GM18951 (cell line): ENCODE data around the gene PRIMA1.

ENCODE experiments used
- POLR2A ChIP-seq: IDR thresholded peaks from 4 replicates; pipeline ENCODE4 v1.6.1; 2011; ENCODE audit warnings: mild to moderate bottlenecking; ENCODE audit not compliant: insufficient read length, insufficient read depth; ENCODE audit errors: extremely low read depth
- in situ Hi-C: fragments of 300-500 bp; cut with MboI; formaldehyde crosslinking; loops from one replicate; pipeline ENCODE4 v1.12.0; 2022; ENCODE audit warnings: low sequenced_read_pairs, mixed read lengths, inconsistent platforms; ENCODE audit not compliant: unreplicated experiment

PRIMA1 gene

GRCh38 chr14:93727039-93727740 is 61.1 kb downstream of the PRIMA1 start:
- TF ChIP-seq POLR2A = no peak
- in situ Hi-C loops = no loop called here

GRCh38 chr14:93725993-93726392 is 62.3 kb downstream of the PRIMA1 start:
- TF ChIP-seq POLR2A = no peak
- in situ Hi-C loops = no loop called here

GRCh38 chr14:93725002-93725582 is 63.2 kb downstream of the PRIMA1 start:
- no peak for TF ChIP-seq POLR2A
- in situ Hi-C loops = no loop called here

DNA sequence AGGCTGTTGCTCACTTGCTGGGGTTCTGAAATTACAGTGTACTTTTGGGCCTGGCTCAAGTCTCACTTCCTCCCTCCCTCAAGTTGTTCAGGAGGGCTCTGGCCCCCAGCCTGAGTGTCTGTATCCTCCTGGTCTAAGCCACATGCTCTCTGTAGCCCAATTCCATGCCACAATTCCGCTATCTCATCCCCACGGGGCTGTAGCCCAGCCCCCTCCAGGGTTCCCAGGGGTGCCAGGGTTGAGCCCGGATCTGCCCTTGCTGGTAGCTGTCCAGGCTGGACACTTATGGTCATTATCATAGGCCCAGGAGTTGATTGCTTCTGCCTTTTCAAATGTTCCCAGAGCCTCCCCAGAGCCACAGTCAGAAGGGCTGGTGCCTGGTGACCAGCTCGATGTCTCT is 65.3 kb downstream of the PRIMA1 start:
- TF ChIP-seq POLR2A = no peak
- in situ Hi-C loops = no loop called here

DNA sequence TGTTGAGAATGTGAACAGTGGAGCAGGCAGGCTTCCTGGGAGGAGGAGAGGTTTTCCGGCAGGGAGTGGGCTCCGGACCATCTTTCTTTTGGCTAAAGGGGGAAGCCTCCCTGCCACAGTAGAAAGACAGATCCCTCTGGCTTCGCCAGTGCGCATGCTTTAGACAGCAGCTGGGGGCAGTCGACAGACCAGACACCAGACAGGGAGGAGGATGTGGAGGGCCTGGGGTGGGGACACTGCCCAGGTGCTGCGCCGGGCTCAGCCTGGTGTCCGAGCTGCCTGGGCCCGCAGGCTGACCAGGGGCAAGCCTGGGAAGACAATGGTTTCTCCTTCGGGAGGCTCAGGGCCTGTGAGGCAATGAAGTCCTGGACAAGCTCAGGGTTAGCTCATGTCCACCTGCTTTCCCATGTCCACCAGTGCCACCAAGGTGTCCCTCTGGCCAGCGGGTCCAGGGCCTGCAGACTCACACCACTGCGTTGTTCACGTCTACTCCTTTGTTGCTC is 67.3 kb downstream of the PRIMA1 start:
- in situ Hi-C loops = no loop called here
- no peak for TF ChIP-seq POLR2A

- TF ChIP-seq POLR2A = no peak
- in situ Hi-C loops = no loop called here
These were observed 68.0 kb downstream of the PRIMA1 start for GRCh38 chr14:93720076-93720815.

- in situ Hi-C loops = no loop called here
- TF ChIP-seq POLR2A = no peak
These were observed 69.0 kb downstream of the PRIMA1 start for GRCh38 chr14:93719256-93719655.

GRCh38 chr14:93717668-93718320 is 70.5 kb downstream of the PRIMA1 start:
- in situ Hi-C loops = no loop called here
- no peak for TF ChIP-seq POLR2A

GRCh38 chr14:93716746-93717667 is 71.3 kb downstream of the PRIMA1 start:
- no peak for TF ChIP-seq POLR2A
- in situ Hi-C loops = no loop called here

GRCh38 chr14:93716002-93716745 is 72.1 kb downstream of the PRIMA1 start:
- in situ Hi-C loops = no loop called here
- no peak for TF ChIP-seq POLR2A

DNA sequence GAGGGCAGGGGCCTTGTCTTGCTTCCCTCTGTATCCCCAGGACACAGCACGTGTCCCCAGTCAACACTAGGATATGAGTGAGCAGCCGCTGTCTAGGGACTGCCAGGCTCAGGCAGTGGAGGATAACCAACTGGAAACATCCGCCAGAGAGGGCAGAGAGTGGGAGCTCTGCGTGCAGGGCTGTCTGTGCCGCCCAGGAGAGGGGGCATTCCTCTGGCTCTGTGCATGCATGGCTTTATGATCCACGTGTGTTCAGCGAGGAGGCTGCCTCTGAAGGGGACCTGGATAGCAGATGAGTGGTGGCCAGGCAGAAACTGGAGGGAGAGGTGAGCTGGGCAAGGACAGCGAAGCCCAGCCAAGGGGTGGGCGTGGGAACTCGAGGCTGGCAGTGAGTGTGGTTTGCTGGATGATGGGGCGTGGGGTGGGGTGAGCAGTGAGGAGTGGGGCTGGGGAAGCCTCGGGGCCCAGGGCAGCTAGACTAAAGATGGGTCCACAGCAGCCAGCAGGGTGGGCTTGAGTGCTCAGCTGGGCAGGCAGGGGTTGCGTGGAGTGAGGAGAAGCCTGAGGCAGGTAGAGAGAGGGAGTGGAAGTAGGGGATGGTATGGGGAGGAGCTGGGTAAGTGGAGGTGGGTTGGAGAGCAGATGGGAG is 72.9 kb downstream of the PRIMA1 start:
- TF ChIP-seq POLR2A = no peak
- in situ Hi-C loops = no loop called here

- in situ Hi-C loops = no loop called here
These were observed 73.7 kb downstream of the PRIMA1 start for GRCh38 chr14:93714605-93715004.

More at GRCh38 chr14:93714605-93715004, 73.7 kb downstream of the PRIMA1 start:
- no peak for TF ChIP-seq POLR2A
